Keratinocyte (primary cell): ENCODE measurements around the gene YY2. TPM values are rescaled to one million over a fixed set of nuclear protein-coding genes. Genes with fewer than 3 reads are reported as not detected.

ENCODE experiments used
- DNase-seq: peaks from one replicate; pipeline ENCODE4 v3.0.0-alpha.2; 2011; ENCODE audit warnings: low read depth, missing footprints, low spot score
- FAIRE-seq: peaks from 2 replicates; lab custom pipeline; 2011; peaks lifted over from hg19 to GRCh38; lab: Jason Lieb, UNC
- H2AFZ ChIP-seq: 2 replicates; pipeline ENCODE4 v1.6.0; 2012; ENCODE audit warnings: low read length, control low read depth, inconsistent platforms; ENCODE audit not compliant: control insufficient read depth
- H3K27ac ChIP-seq: 2 replicates; pipeline ENCODE4 v1.5.1; 2011; ENCODE audit warnings: low read length; ENCODE audit not compliant: control insufficient read depth, insufficient read depth
- H3K27me3 ChIP-seq: 3 replicates; pipeline ENCODE4 v1.6.0; 2011; ENCODE audit warnings: low read length; ENCODE audit not compliant: control insufficient read depth, insufficient read depth; ENCODE audit errors: extremely low read depth
- H3K36me3 ChIP-seq, 2 experiments: 2 replicates in 1 of 2; 3 replicates in 1 of 2; pipeline ENCODE4 v1.5.1; 2011; ENCODE audit warnings: low read length in 2 of 2, mild to moderate bottlenecking in 1 of 2; ENCODE audit not compliant: control insufficient read depth in 2 of 2, insufficient read depth in 2 of 2; ENCODE audit errors: extremely low read depth in 1 of 2
- H3K4me1 ChIP-seq: 3 replicates; pipeline ENCODE4 v1.5.1; 2011; ENCODE audit warnings: low read length; ENCODE audit not compliant: control insufficient read depth, insufficient read depth; ENCODE audit errors: extremely low read depth
- H3K4me2 ChIP-seq: 3 replicates; pipeline ENCODE4 v1.6.0; 2011; ENCODE audit warnings: low read depth, low read length; ENCODE audit not compliant: control insufficient read depth, insufficient read depth; ENCODE audit errors: extremely low read depth
- H3K4me3 ChIP-seq, 3 experiments: fragments of 200-600 bp in 1 of 3; sonication (generic) in 1 of 3; 2 replicates in 2 of 3; 3 replicates in 1 of 3; pipeline ENCODE4 v1.5.1; 2011 to 2016; ENCODE audit warnings: low read length in 3 of 3, mild to moderate bottlenecking in 3 of 3, control low read depth in 2 of 3, inconsistent platforms in 1 of 3, low read depth in 1 of 3, mixed read lengths in 1 of 3, mixed run types in 1 of 3, moderate library complexity in 1 of 3; ENCODE audit not compliant: control insufficient read depth in 2 of 3, insufficient read depth in 2 of 3; ENCODE audit errors: extremely low read depth in 1 of 3
- H3K79me2 ChIP-seq: 2 replicates; pipeline ENCODE4 v1.6.0; 2012; ENCODE audit warnings: low read length; ENCODE audit not compliant: control insufficient read depth, insufficient read depth
- H3K9ac ChIP-seq: 3 replicates; pipeline ENCODE4 v1.6.0; 2011; ENCODE audit warnings: low read length; ENCODE audit not compliant: control insufficient read depth, insufficient read depth; ENCODE audit errors: extremely low read depth
- H3K9me1 ChIP-seq: 3 replicates; pipeline ENCODE4 v1.6.0; 2011; ENCODE audit warnings: low read length; ENCODE audit not compliant: control insufficient read depth, insufficient read depth; ENCODE audit errors: extremely low read depth
- H3K9me3 ChIP-seq: 2 replicates; pipeline ENCODE4 v1.5.1; 2012; ENCODE audit warnings: low read depth, low read length; ENCODE audit not compliant: control insufficient read depth
- H4K20me1 ChIP-seq: 3 replicates; pipeline ENCODE4 v1.6.0; 2011; ENCODE audit warnings: low read length; ENCODE audit not compliant: control insufficient read depth, insufficient read depth; ENCODE audit errors: extremely low read depth
- EZH2 ChIP-seq: IDR thresholded peaks from one replicate; pipeline ENCODE4 v1.6.1; 2012; ENCODE audit warnings: inconsistent platforms, mild to moderate bottlenecking, low read length, moderate library complexity
- dilution Hi-C: fragments of 300-500 bp; cut with MboI; formaldehyde crosslinking; loops from one replicate; pipeline ENCODE4 v1.7.0; 2020; ENCODE audit warnings: low sequenced_read_pairs; ENCODE audit not compliant: extremely low pct_ligation_motif_present
- polyA plus RNA-seq, 5 experiments: library from polyadenylated mRNA; depleted of rRNA in 3 of 5; stranded (reverse) in 3 of 5; stranded (forward) in 1 of 5; unstranded in 1 of 5; fragments of >200 nt; gene quantifications; 1 replicate in 1 of 5; 2 replicates in 3 of 5; 3 replicates in 1 of 5; pipeline versions ENCODE4 v1.2.1 to v1.2.3, GENCODE V29; 2011 to 2012; ENCODE audit warnings: missing spikeins in 2 of 5, low read depth in 1 of 5, low replicate concordance in 1 of 5
- TF ChIP-seq, protein P1 (sequence below), 3 experiments: IDR thresholded peaks in 1 of 3; conservative IDR thresholded peaks in 1 of 3; optimal IDR thresholded peaks in 1 of 3; 2 replicates in 2 of 3; 3 replicates in 1 of 3; pipeline versions ENCODE3 to v1.5.1; 2011; ENCODE audit warnings: low read length in 3 of 3, mild to moderate bottlenecking in 3 of 3, moderate library complexity in 2 of 3, control low read depth in 1 of 3, inconsistent platforms in 1 of 3; ENCODE audit not compliant: insufficient read depth in 2 of 3; ENCODE audit errors: extremely low read depth in 1 of 3

YY2 gene
- polyA plus RNA-seq, 1 donor (not counting 4 experiments of a cell fraction or from before 2014, with no cell fraction given), result 1.2 TPM

DNA sequence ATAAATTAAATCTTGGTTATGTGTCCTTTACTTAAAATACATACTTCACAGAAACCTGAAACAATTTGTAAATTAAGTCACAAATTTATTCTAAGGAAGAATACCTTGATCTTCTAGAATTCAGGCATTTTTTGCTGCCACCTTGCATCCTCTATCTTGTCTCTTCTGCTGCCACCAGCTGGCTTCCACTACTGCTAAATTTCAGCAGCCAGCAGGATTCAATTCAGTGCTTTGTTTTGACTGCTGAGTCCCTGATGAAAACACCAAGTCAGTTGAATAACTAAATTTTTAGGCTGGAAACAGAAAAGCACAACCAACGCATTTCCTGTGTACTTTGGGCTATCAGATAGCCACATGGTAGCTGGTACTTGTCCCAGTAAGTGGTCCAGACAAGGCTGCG, 18.7 kb upstream of the YY2 start:
- FAIRE-seq, result no peak
- dilution Hi-C loops, result no loop called here

DNA sequence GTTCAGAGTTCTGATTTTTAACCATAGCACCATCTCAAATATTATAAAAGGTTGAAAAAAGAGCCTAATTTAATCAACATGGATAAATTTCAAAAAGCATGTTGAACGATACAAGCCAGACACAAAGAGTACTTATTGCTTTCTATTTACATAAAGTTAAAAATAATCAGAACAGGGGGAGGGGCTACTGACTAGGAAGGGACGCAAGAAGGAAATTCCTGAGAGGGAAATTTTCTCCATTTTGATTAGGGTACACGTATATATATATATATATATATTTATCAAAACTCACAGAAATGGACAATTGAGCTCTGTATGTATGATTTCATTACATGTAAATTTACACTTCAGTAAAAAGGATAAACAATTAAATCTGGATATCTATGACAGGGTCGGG, 16.9 kb upstream of the YY2 start:
- dilution Hi-C loops, result no loop called here
- peak overlapping the region; percentile 60 to 82 (median 60) for H3K4me3 ChIP-seq
- H3K9me3 ChIP-seq, result no peaks in the 10 kb centered on the region
- H3K27ac ChIP-seq, result peak overlapping the region; percentile 65
- TF ChIP-seq EZH2, result no peak
- TF ChIP-seq, protein P1, sequence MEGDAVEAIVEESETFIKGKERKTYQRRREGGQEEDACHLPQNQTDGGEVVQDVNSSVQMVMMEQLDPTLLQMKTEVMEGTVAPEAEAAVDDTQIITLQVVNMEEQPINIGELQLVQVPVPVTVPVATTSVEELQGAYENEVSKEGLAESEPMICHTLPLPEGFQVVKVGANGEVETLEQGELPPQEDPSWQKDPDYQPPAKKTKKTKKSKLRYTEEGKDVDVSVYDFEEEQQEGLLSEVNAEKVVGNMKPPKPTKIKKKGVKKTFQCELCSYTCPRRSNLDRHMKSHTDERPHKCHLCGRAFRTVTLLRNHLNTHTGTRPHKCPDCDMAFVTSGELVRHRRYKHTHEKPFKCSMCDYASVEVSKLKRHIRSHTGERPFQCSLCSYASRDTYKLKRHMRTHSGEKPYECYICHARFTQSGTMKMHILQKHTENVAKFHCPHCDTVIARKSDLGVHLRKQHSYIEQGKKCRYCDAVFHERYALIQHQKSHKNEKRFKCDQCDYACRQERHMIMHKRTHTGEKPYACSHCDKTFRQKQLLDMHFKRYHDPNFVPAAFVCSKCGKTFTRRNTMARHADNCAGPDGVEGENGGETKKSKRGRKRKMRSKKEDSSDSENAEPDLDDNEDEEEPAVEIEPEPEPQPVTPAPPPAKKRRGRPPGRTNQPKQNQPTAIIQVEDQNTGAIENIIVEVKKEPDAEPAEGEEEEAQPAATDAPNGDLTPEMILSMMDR (optimal IDR thresholded peaks at IDR 0.05 in 1 of 3, IDR thresholded peaks at IDR 0.05 in 1 of 3, conservative IDR thresholded peaks at IDR 0.05 in 1 of 3; ENCODE audit: extremely low read depth in 1 of 3, insufficient read depth in 2 of 3, low read length in 3 of 3), result no peak
- peak overlapping the region; percentile 73 for H3K4me2 ChIP-seq
- H3K27me3 ChIP-seq, result no peaks in the 10 kb centered on the region
- no peak for FAIRE-seq
- no peak for DNase-seq
- no peaks in the 10 kb centered on the region for H4K20me1 ChIP-seq
- H2AFZ ChIP-seq, result peak overlapping the region; percentile 92
- peak overlapping the region; percentile 82 for H3K9ac ChIP-seq
- no peaks in the 10 kb centered on the region for H3K36me3 ChIP-seq
- no peaks in the 10 kb centered on the region for H3K9me1 ChIP-seq
- H3K4me1 ChIP-seq, result peaks cover 3% of the 10 kb centered on the region
- peaks cover 11% of the 10 kb centered on the region for H3K79me2 ChIP-seq

More for the DNA sequence above, 18.7 kb upstream of the YY2 start:
- H4K20me1 ChIP-seq, result no peaks in the 10 kb centered on the region
- H3K4me2 ChIP-seq, result no peak overlapping the region
- H3K9me1 ChIP-seq, result no peaks in the 10 kb centered on the region
- TF ChIP-seq EZH2, result no peak
- TF ChIP-seq, protein P1 (optimal IDR thresholded peaks at IDR 0.05 in 1 of 3, IDR thresholded peaks at IDR 0.05 in 1 of 3, conservative IDR thresholded peaks at IDR 0.05 in 1 of 3; ENCODE audit: extremely low read depth in 1 of 3, insufficient read depth in 2 of 3, low read length in 3 of 3), result no peak
- H3K36me3 ChIP-seq, result no peaks in the 10 kb centered on the region
- H3K27me3 ChIP-seq, result no peaks in the 10 kb centered on the region
- peaks cover 11% of the 10 kb centered on the region for H3K79me2 ChIP-seq
- H3K9me3 ChIP-seq, result no peaks in the 10 kb centered on the region
- no peak overlapping the region for H3K27ac ChIP-seq
- no peak overlapping the region for H3K9ac ChIP-seq
- no peak overlapping the region for H3K4me3 ChIP-seq
- H3K4me1 ChIP-seq, result peaks cover 3% of the 10 kb centered on the region
- H2AFZ ChIP-seq, result no peak overlapping the region
- no peak for DNase-seq
